ENCODE data around the gene CYP4B1.

- no peak for TF ChIP-seq CTCF (conservative IDR thresholded peaks at IDR 0.05)
- no peak for TF ChIP-seq ZFX (IDR thresholded peaks at IDR 0.05)
These were observed 3.2 kb downstream of the CYP4B1 start for GRCh38 chr1:46802081-46802480.
